Psoas muscle (tissue), 8 donors: ENCODE data around the gene HOMER3. TPM values are rescaled to one million over a fixed set of nuclear protein-coding genes. Genes with fewer than 3 reads are reported as not detected.

Source experiments
- ATAC-seq, 4 donors: fragments of 200-7000 bp; cut with Tn5 transposase; one replicate each; pipeline ENCODE4 v1.9.1; 2020; ENCODE audit warnings: moderate library complexity in 3 of 4, mild to moderate bottlenecking in 2 of 4
- DNase-seq, 2 donors: peaks; one replicate each; pipeline ENCODE4 v3.0.0-alpha.2; 2020
- H3K27ac ChIP-seq: fragments of 200-600 bp; one replicate; pipeline ENCODE4 v1.8.0; 2022
- H3K27me3 ChIP-seq, 3 donors: fragments of 200-600 bp in 1 of 3; one replicate each; pipeline versions ENCODE4 v1.6.1 to v1.8.0; 2013 to 2022; ENCODE audit warnings: low read length in 2 of 3, mild to moderate bottlenecking in 2 of 3, moderate library complexity in 1 of 3; ENCODE audit not compliant: insufficient read depth in 3 of 3
- H3K36me3 ChIP-seq, 2 donors: fragments of 200-600 bp in 1 of 2; one replicate each; pipeline versions ENCODE4 v1.6.1 to v1.8.0; 2013 to 2022; ENCODE audit warnings: low read depth in 1 of 2, mild to moderate bottlenecking in 1 of 2, moderate library complexity in 1 of 2; ENCODE audit not compliant: insufficient read depth in 1 of 2
- H3K4me1 ChIP-seq: fragments of 200-600 bp; one replicate; pipeline ENCODE4 v1.8.0; 2022
- H3K4me3 ChIP-seq: fragments of 200-600 bp; one replicate; pipeline ENCODE4 v1.8.0; 2022; ENCODE audit warnings: mild to moderate bottlenecking
- H3K9me3 ChIP-seq: fragments of 200-600 bp; one replicate; pipeline ENCODE4 v1.8.0; 2022
- CTCF ChIP-seq: fragments of 200-600 bp; IDR thresholded peaks from one replicate; pipeline ENCODE4 v1.8.0; 2022; ENCODE audit warnings: antibody characterized with exemption
- WGBS, 3 donors: extraction: QIAGEN DNeasy Blood & Tissue Kit; methylation state at CpG; one replicate each; pipeline versions ENCODE4 v1.1.6 to v1.1.7; 2013; 5-methylcytosine and 5-hydroxymethylcytosine counted together
- intact Hi-C, 2 donors: fragments of 100-400 bp; cut with DNase I; formaldehyde crosslinking; loops; one replicate each; pipeline versions ENCODE4 v1.11.0 to v1.14.2; 2022
- polyA plus RNA-seq, 3 donors: library from polyadenylated mRNA; stranded (reverse); fragments of 200-250 nt; gene quantifications; one replicate each; pipeline ENCODE4 v1.2.3, GENCODE V29; 2013
- total RNA-seq, 4 donors: library from RNA; stranded (reverse); fragmentation: NEBNext Ultra II Directional in 2 of 4; extraction: Animal tissue kit (Norgen Biotek cat#: 25700) in 2 of 4; gene quantifications; one replicate each; pipeline versions ENCODE4 v1.2.1 to v1.2.4, GENCODE V29; 2021 to 2023
- donor health status: healthy with polysubstance abuse.
- donor health status: DM: no; HTN: no; CAD: no; lungs with moderate emphysema.
- donor health status: Bipolar disorder and iron deficiency.
- donor health status: healthy.
- donor health status: DM: yes; HTN: yes; CAD: no.
- donor health status: DM: no; HTN: no; CAD: no.
- donor health status: DM: no; HTN: no; CAD: no.
- donor health status: DM: yes; HTN: yes; CAD: no.

The HOMER3 gene
- total and polyA plus RNA-seq, 7 donors: 61.4 to 86.2 (median 72.9) TPM

GRCh38 chr19:18985257-18985656 is 44.2 kb upstream of the HOMER3 start:
- Histone ChIP-seq H3K9me3 (no peaks in the 10 kb centered on the region), H3K36me3 (peaks cover 0 to under 1% of the 10 kb centered on the region in 2 donors), H3K4me1 (no peaks in the 10 kb centered on the region), H3K4me3 (no peak overlapping the region), H3K27me3 (peaks cover 0 to 10% (median 2%) of the 10 kb centered on the region in 3 donors), H3K27ac (peak overlapping the region; percentile 9)
- no peak for ATAC-seq
- WGBS, 3 donors: 19 to 27% (median 25%) methylated on average over 7 of the region's 7 CpGs
- intact Hi-C loops: loop anchor here in 1 of 2 donors (5.0 kb wide), 2 partner anchors 43 to 93 kb away; partner anchors contain the start of gene HOMER3
- no peak for DNase-seq
- no peak for TF ChIP-seq CTCF

- ATAC-seq (no peak), DNase-seq (no peak)
- no peak overlapping the region for H3K27ac ChIP-seq
- H3K36me3 ChIP-seq: no peaks in the 10 kb centered on the region
- TF ChIP-seq CTCF: no peak
- 53 to 72% (median 53%) methylated on average over 3 of the region's 3 CpGs for WGBS, 3 donors
- H3K27me3 ChIP-seq: peaks cover 0 to 10% (median 2%) of the 10 kb centered on the region in 3 donors
- H3K9me3 ChIP-seq: no peaks in the 10 kb centered on the region
- intact Hi-C loops: no loop called here
- H3K4me1 ChIP-seq: no peaks in the 10 kb centered on the region
- no peak overlapping the region for H3K4me3 ChIP-seq
Observed at GRCh38 chr19:18984251-18984650, 43.2 kb upstream of the HOMER3 start.

GRCh38 chr19:18982669-18983068 is 41.7 kb upstream of the HOMER3 start:
- WGBS, 3 donors: 68 to 83% (median 76%) methylated on average over 2 of the region's 2 CpGs
- Histone ChIP-seq H3K27ac (no peak overlapping the region), H3K36me3 (no peaks in the 10 kb centered on the region), H3K4me3 (no peak overlapping the region), H3K27me3 (peaks cover 0 to 10% (median 2%) of the 10 kb centered on the region in 3 donors), H3K4me1 (no peaks in the 10 kb centered on the region), H3K9me3 (no peaks in the 10 kb centered on the region)
- intact Hi-C loops: no loop called here
- ATAC-seq: no peak
- no peak for DNase-seq
- no peak for TF ChIP-seq CTCF

GRCh38 chr19:18980432-18981020 is 39.5 kb upstream of the HOMER3 start:
- no peak for DNase-seq
- Histone ChIP-seq H3K9me3 (no peaks in the 10 kb centered on the region), H3K36me3 (no peaks in the 10 kb centered on the region), H3K27me3 (peaks cover 0 to 10% (median 2%) of the 10 kb centered on the region in 3 donors), H3K4me1 (no peaks in the 10 kb centered on the region), H3K4me3 (no peak overlapping the region), H3K27ac (no peak overlapping the region)
- no peak for TF ChIP-seq CTCF
- 84 to 85% (median 84%) methylated on average over 7 of the region's 7 CpGs for WGBS, 3 donors
- ATAC-seq: no peak
- intact Hi-C loops: no loop called here

GRCh38 chr19:18978616-18979015 is 37.6 kb upstream of the HOMER3 start:
- no peak for TF ChIP-seq CTCF
- DNase-seq: no peak
- H3K36me3 ChIP-seq: no peaks in the 10 kb centered on the region
- H3K27ac ChIP-seq: no peak overlapping the region
- intact Hi-C loops: no loop called here
- no peaks in the 10 kb centered on the region for H3K4me1 ChIP-seq
- H3K9me3 ChIP-seq: no peaks in the 10 kb centered on the region
- no peak overlapping the region for H3K4me3 ChIP-seq
- ATAC-seq: peak in 1 of 4 donors; percentile 40
- peaks cover 0 to 4% (median 2%) of the 10 kb centered on the region in 3 donors for H3K27me3 ChIP-seq
- 51 to 59% (median 55%) methylated on average over 7 of the region's 7 CpGs for WGBS, 3 donors
